ENCODE data around the gene C6orf163. TPM values are rescaled to one million over a fixed set of nuclear protein-coding genes. Genes with fewer than 3 reads are reported as not detected.

The C6orf163 gene
- total and polyA plus RNA-seq, 2 experiments from 2014 or later = 2.3 to 5.4 TPM

- TF ChIP-seq, protein P1, sequence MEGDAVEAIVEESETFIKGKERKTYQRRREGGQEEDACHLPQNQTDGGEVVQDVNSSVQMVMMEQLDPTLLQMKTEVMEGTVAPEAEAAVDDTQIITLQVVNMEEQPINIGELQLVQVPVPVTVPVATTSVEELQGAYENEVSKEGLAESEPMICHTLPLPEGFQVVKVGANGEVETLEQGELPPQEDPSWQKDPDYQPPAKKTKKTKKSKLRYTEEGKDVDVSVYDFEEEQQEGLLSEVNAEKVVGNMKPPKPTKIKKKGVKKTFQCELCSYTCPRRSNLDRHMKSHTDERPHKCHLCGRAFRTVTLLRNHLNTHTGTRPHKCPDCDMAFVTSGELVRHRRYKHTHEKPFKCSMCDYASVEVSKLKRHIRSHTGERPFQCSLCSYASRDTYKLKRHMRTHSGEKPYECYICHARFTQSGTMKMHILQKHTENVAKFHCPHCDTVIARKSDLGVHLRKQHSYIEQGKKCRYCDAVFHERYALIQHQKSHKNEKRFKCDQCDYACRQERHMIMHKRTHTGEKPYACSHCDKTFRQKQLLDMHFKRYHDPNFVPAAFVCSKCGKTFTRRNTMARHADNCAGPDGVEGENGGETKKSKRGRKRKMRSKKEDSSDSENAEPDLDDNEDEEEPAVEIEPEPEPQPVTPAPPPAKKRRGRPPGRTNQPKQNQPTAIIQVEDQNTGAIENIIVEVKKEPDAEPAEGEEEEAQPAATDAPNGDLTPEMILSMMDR (conservative IDR thresholded peaks at IDR 0.05; ENCODE audit: low read depth in 2 of 2) = no peak; a peak in 1 of 4 replicates
- TF ChIP-seq EZH2 (IDR thresholded peaks at IDR 0.05; ENCODE audit: low read depth, unreplicated experiment) (no peak), EZH2phosphoT487 (IDR thresholded peaks at IDR 0.05; ENCODE audit: unreplicated experiment) (no peak)
Observed at GRCh38 chr6:87364602-87365252, 20.1 kb downstream of the C6orf163 start (continued).

GRCh38 chr6:87366072-87366827 lies 21.6 kb downstream of the C6orf163 start:
- Histone ChIP-seq H4K20me1 (replicated peaks; ENCODE audit: insufficient read depth) (no peaks in the 10 kb centered on the region), H3K4me3 (no peak overlapping the region), H3K4me2 (no peak overlapping the region), H3K27ac (ENCODE audit: low read depth) (no peak overlapping the region), H3F3A (replicated peaks; ENCODE audit: low read depth) (no peaks in the 10 kb centered on the region), H3K79me2 (replicated peaks; ENCODE audit: insufficient read depth) (no peaks in the 10 kb centered on the region), H2AFZ (no peak overlapping the region), H3K9me2 (ENCODE audit: insufficient read depth) (peaks cover 4% of the 10 kb centered on the region; the same call in 1 of the 2 replicates), H3K36me3 (ENCODE audit: insufficient read depth) (no peaks in the 10 kb centered on the region; the same call in 1 of the 2 replicates), H3K4me1 (ENCODE audit: insufficient read depth) (no peaks in the 10 kb centered on the region), H3K27me3 (ENCODE audit: insufficient read depth) (no peaks in the 10 kb centered on the region)
- no peak for ATAC-seq
- TF ChIP-seq STAT1 (IDR thresholded peaks at IDR 0.05; ENCODE audit: unreplicated experiment) (no peak), CREB1 (CRISPR knock-in tag; IDR thresholded peaks at IDR 0.05; ENCODE audit: low read depth) (no peak), ETS1 (IDR thresholded peaks at IDR 0.05) (no peak), POLR2AphosphoS5 (IDR thresholded peaks at IDR 0.05; ENCODE audit: low read depth) (no peak)
- TF ChIP-seq, protein P1 (conservative IDR thresholded peaks at IDR 0.05; ENCODE audit: low read depth in 2 of 2) = no peak
- H3K4me1 Mint-ChIP-seq = no peaks in the 10 kb centered on the region
- H3K36me3 Mint-ChIP-seq (ENCODE audit: low read depth) = peaks cover 37% of the 10 kb centered on the region
- no peak for DNase-seq (ENCODE audit: low spot score)
- H3K4me3 Mint-ChIP-seq = no peak overlapping the region
- no peaks in the 10 kb centered on the region for H3K27me3 Mint-ChIP-seq (ENCODE audit: insufficient read depth, low read depth, poor library complexity)
- H3K9me3 Mint-ChIP-seq = peaks cover 39% of the 10 kb centered on the region
- H3K27ac Mint-ChIP-seq = no peak overlapping the region

All from GM23338 (cell line).